Kidney (tissue), 14 donors: ENCODE results near the gene EEF1A1. TPM values are rescaled to one million over a fixed set of nuclear protein-coding genes. Genes with fewer than 3 reads are reported as not detected.
A peak's percentile ranks its signal among the peaks of the same experiment; 100 is the strongest.
"Not testable (repeated sequence)": the region's sequence is repeated elsewhere in the genome, so short reads cannot be mapped to it uniquely, and the experiment has no call there.

Experiments
- DNase-seq, 5 donors: peaks; one replicate each; pipeline ENCODE4 v3.0.0-alpha.2; 2013 to 2020
- FAIRE-seq: peaks from 2 replicates; lab custom pipeline; 2012; peaks lifted over from hg19 to GRCh38; lab: Jason Lieb, UNC
- H3K27ac ChIP-seq, 2 donors: one replicate each; pipeline ENCODE4 v1.7.0; 2013; ENCODE audit warnings: low read depth in 2 of 2, low read length in 2 of 2, inconsistent platforms in 1 of 2
- H3K27me3 ChIP-seq: one replicate; pipeline ENCODE4 v1.7.1; 2013; ENCODE audit warnings: low read length, inconsistent platforms; ENCODE audit not compliant: control insufficient read depth, insufficient read depth
- H3K36me3 ChIP-seq, 3 donors: one replicate each; pipeline versions ENCODE4 v1.7.0 to v1.7.1; 2013; ENCODE audit warnings: low read length in 3 of 3, control low read depth in 1 of 3, inconsistent platforms in 1 of 3; ENCODE audit not compliant: insufficient read depth in 3 of 3, control insufficient read depth in 2 of 3
- H3K4me1 ChIP-seq, 3 donors: one replicate each; pipeline versions ENCODE4 v1.7.0 to v1.7.1; 2013; ENCODE audit warnings: low read length in 3 of 3, inconsistent platforms in 1 of 3, low read depth in 1 of 3; ENCODE audit not compliant: control insufficient read depth in 2 of 3, insufficient read depth in 2 of 3
- H3K4me3 ChIP-seq, 3 donors: one replicate each; pipeline versions ENCODE4 v1.7.0 to v1.8.1; 2013; ENCODE audit warnings: low read length in 3 of 3, control low read depth in 1 of 3, inconsistent platforms in 1 of 3
- H3K9ac ChIP-seq, 3 donors: one replicate each; pipeline versions ENCODE4 v1.7.0 to v1.7.1; 2013; ENCODE audit warnings: low read length in 3 of 3, control low read depth in 1 of 3, inconsistent platforms in 1 of 3
- H3K9me3 ChIP-seq, 3 donors: one replicate each; pipeline versions ENCODE4 v1.7.0 to v1.7.1; 2013; ENCODE audit warnings: low read length in 3 of 3, control low read depth in 1 of 3, inconsistent platforms in 1 of 3; ENCODE audit not compliant: control insufficient read depth in 2 of 3, insufficient read depth in 1 of 3
- intact Hi-C: fragments of 100-400 bp; cut with DNase I; formaldehyde crosslinking; loops from one replicate; pipeline ENCODE4 v1.11.1; 2022
- polyA plus RNA-seq: library from polyadenylated mRNA; stranded (reverse); fragments of 350-450 nt; fragmentation: Illumina TruSeq; extraction: RNeasy Lipid Tissue Mini Kit (QIAGEN cat#74804); gene quantifications from one replicate; pipeline ENCODE4 v1.2.3, GENCODE V29; 2014; ENCODE audit warnings: low read depth, low replicate concordance; ENCODE audit not compliant: insufficient read depth
- total RNA-seq: library from RNA; stranded (reverse); fragmentation: NEBNext Ultra II Directional; extraction: Animal tissue kit (Norgen Biotek cat#: 25700); gene quantifications from one replicate; pipeline ENCODE4 v1.2.1, GENCODE V29; 2021
- TF ChIP-seq, protein P1 (sequence below): IDR thresholded peaks from 3 replicates; pipeline ENCODE4 v1.5.1; 2012; ENCODE audit warnings: mild to moderate bottlenecking, moderate library complexity, borderline replicate concordance; ENCODE audit not compliant: insufficient read depth; ENCODE audit errors: extremely low read depth
- donor health status: control.
- donor health status: control.
- donor health status: control.
- donor health status: control.
- donor health status: control.
- donor health status: DM: yes; HTN: yes; CAD: no.
- donor health status: Normal renal cell carcinoma (clear cell type).

EEF1A1 gene
- total and polyA plus RNA-seq, 2 donors from 2014 or later, result 9,725 to 10,277 TPM

DNA sequence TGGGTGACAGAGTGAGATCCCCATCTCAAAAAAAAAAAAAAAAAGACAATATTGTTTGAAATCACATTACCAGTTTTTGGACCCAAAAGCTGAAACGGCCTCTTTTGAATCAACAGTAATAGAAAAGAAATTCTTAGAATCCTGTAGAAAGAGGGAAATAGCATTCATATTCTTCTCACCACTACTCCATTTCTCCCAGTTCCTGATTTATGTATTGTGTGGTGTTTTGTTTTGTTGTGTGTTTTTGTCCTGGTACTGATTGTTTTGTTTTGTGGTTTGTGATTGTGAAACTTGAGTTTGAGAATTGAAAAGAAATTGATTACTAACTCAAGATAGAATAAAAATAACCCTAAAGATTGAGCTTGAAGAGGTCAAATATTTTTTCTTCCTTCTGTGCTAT lies 26.2 kb upstream of the EEF1A1 start:
- DNase-seq, result no peak
- H3K27me3 ChIP-seq, result no peaks in the 10 kb centered on the region
- no peak overlapping the region for H3K4me3 ChIP-seq
- H3K36me3 ChIP-seq, result no peaks in the 10 kb centered on the region
- H3K9me3 ChIP-seq, result no peaks in the 10 kb centered on the region
- H3K27ac ChIP-seq, result no peak overlapping the region
- H3K9ac ChIP-seq, result no peak overlapping the region
- H3K4me1 ChIP-seq, result peaks cover 0 to 3% (median 0%) of the 10 kb centered on the region in 3 donors
- TF ChIP-seq, protein P1, sequence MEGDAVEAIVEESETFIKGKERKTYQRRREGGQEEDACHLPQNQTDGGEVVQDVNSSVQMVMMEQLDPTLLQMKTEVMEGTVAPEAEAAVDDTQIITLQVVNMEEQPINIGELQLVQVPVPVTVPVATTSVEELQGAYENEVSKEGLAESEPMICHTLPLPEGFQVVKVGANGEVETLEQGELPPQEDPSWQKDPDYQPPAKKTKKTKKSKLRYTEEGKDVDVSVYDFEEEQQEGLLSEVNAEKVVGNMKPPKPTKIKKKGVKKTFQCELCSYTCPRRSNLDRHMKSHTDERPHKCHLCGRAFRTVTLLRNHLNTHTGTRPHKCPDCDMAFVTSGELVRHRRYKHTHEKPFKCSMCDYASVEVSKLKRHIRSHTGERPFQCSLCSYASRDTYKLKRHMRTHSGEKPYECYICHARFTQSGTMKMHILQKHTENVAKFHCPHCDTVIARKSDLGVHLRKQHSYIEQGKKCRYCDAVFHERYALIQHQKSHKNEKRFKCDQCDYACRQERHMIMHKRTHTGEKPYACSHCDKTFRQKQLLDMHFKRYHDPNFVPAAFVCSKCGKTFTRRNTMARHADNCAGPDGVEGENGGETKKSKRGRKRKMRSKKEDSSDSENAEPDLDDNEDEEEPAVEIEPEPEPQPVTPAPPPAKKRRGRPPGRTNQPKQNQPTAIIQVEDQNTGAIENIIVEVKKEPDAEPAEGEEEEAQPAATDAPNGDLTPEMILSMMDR, result no peak
- intact Hi-C loops, result no loop called here
- FAIRE-seq, result no peak

DNA sequence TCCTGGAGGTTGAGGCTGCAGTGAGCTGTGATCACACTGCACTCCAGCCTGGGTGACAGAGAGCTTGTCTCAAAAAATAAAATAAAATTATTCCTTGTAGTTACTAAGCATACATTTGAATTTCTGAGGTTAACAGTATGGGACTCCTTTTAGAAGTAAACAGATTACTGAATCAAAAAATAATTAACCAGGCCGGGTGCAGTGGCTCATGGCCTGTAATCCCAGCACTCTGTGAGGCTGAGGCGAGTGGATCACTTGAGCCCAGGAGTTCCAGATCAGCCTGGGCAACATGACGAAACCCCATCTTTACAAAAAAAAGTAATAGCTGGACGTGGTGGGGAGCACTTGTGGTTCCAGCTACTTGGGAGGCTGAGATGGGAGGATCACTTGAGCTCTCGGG lies 22.1 kb upstream of the EEF1A1 start:
- Histone ChIP-seq H3K27me3 (no peaks in the 10 kb centered on the region), H3K36me3 (no peaks in the 10 kb centered on the region), H3K4me1 (peaks cover 0 to 3% (median 0%) of the 10 kb centered on the region in 3 donors), H3K9ac (no peak overlapping the region), H3K4me3 (no peak overlapping the region), H3K27ac (no peak overlapping the region), H3K9me3 (no peaks in the 10 kb centered on the region)
- no peak for FAIRE-seq
- TF ChIP-seq, protein P1, result no peak
- no peak for DNase-seq
- intact Hi-C loops, result no loop called here

DNA sequence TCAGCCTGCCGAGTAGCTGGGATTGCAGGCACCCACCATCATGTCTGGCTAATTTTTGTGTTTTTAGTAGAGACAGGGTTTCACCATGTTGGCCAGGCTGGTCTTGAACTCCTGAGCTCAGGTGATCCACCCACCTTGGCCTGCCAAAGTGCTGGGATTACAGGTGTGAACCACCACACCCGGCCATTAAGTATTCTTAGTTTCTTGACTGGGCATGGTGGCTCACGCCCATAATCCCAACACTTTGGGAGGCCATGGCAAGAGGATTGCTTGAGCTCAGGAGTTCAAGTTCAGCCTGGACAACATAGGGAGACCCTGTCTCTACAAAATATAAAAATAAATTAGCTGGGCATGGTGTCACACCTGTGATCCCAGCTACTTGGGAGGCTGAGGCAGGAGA lies 21.6 kb upstream of the EEF1A1 start:
- intact Hi-C loops, H3K4me3 ChIP-seq, H3K9me3 ChIP-seq, H3K4me1 ChIP-seq, H3K27me3 ChIP-seq, H3K9ac ChIP-seq, DNase-seq, H3K36me3 ChIP-seq, H3K27ac ChIP-seq, FAIRE-seq: not testable (repeated sequence)

DNA sequence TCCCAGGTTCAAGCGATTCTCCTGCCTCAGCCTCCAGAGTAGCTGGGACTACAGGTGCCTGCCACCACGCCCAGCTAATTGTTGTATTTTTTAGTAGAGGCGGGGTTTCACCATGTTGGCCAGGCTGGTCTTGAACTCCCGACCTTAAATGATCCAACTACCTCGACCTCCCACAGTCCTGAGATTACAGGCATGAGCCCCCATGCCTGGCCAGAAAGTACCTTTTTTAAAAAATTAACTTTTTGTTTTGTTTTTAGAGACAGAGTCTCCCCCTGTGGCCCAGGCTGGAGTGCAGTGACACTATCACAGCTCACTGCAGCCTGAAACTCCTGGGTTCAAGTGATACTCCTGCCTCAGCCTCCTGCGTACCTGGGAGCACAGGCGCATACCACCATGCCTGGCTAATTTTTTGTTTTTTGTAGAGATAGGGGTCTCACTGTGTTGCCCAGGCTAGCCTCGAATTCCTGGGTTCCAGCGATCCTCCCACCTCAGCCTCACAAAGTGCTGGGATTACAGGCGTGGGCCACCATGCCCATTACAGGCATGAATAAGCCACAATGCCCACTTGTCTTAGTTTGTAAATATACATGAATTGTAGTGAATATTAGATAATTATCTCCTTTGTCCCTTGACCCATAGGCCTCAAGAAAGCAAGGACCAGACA lies 17.4 kb upstream of the EEF1A1 start:
- Histone ChIP-seq H3K4me3 (no peak overlapping the region), H3K9me3 (no peaks in the 10 kb centered on the region), H3K27me3 (no peaks in the 10 kb centered on the region), H3K4me1 (no peaks in the 10 kb centered on the region), H3K27ac (peak overlapping the region in 1 of 2 donors; percentile 9), H3K36me3 (no peaks in the 10 kb centered on the region), H3K9ac (no peak overlapping the region)
- intact Hi-C loops, result no loop called here
- FAIRE-seq, result no peak
- no peak for DNase-seq
- TF ChIP-seq, protein P1, result no peak
